Stimulated activated naive CD8-positive, alpha-beta T cell treated with anti-CD3 and anti-CD28 coated beads, Interleukin-15, amount 100 ng/mL, for 72 hours (primary cell): ENCODE results near the gene FXYD5.
"Not testable (repeated sequence)": the region's sequence is repeated elsewhere in the genome, so short reads cannot be mapped to it uniquely, and the experiment has no call there.

Source experiments
- ATAC-seq: fragments of 150-1000 bp; cut with Tn5 transposase; 2 replicates; pipeline ENCODE4 v1.10.0; 2021; ENCODE audit warnings: mild to moderate bottlenecking, moderate library complexity
- DNase-seq, 2 donors: peaks; one replicate each; pipeline ENCODE4 v3.0.0; 2021 to 2022
- H3K27ac Mint-ChIP-seq, 2 donors: one replicate each; pipeline ENCODE4 v1.8.0; 2022; ENCODE audit warnings: mild to moderate bottlenecking in 2 of 2, mixed read lengths in 2 of 2, moderate library complexity in 2 of 2
- H3K27me3 Mint-ChIP-seq: one replicate; pipeline ENCODE4 v1.8.0; 2022; ENCODE audit warnings: mixed read lengths
- H3K4me1 Mint-ChIP-seq: one replicate; pipeline ENCODE4 v1.8.0; 2022; ENCODE audit warnings: mild to moderate bottlenecking, mixed read lengths
- H3K4me3 Mint-ChIP-seq, 2 donors: one replicate each; pipeline ENCODE4 v1.8.0; 2022; ENCODE audit warnings: mild to moderate bottlenecking in 2 of 2, mixed read lengths in 2 of 2, moderate library complexity in 1 of 2
- H3K9me3 Mint-ChIP-seq, 2 donors: one replicate each; pipeline ENCODE4 v1.8.0; 2022; ENCODE audit warnings: mixed read lengths in 2 of 2

FXYD5 gene

DNA sequence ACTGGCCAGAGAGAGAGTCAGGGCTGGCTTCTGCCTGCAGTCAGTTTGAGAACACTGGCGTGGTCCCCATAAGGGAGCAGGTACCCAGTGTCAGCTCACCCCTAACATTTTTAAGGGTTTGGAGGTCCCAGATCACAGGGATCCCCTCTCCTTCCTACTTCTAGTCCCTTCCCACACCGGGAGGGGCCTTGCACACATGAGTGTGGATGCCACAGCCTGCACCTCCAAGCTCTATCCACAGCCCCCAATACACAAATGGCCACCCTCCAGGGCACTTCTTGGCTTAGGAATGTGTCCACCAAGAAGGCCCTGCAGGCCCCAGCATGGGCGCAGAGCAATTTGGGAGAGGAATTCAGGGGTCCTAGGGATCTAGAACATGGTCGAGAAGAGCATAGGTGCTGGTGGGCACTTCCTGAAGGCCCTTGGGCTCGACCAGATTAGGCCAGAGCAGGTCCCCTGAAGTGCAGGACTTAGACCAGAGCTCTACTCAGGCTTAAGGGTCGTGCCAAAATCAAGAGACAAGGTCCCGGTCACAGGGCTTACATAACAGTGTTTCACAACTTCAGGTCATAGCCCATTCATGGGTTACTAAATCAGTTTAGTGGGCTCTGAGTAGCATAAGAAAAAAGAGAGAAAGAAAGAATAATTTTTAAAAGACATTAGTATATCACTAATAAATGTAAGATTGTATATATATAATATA is 16.0 kb downstream of the FXYD5 start:
- no peak for DNase-seq
- Mint-ChIP-seq H3K27ac (peak overlapping the region in 1 of 2 donors; percentile 31), H3K27me3 (no peaks in the 10 kb centered on the region), H3K4me1 (peaks cover 51% of the 10 kb centered on the region), H3K9me3 (peaks cover 12 to 18% of the 10 kb centered on the region in 2 donors), H3K4me3 (no peak overlapping the region)
- no peak for ATAC-seq

DNA sequence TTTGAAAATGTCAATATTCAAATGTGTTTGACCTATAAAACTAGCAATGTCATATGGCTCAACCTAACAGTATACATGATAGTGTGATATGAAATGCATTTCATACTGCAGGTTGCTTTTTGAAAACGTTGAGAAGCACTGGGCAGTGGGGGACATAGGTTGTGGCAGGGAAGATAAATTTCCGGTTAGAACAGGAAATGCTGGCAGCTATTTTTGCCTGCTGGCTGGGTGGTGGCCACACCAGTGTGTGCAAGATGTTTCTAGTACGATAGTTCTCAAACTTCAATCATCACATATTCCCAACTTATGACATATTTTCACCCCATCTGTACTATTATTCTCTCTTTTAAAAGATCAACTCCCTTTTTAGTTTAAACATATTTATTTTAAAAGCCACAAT is 17.2 kb downstream of the FXYD5 start:
- peak overlapping the region in 1 of 2 donors; percentile 89 for H3K27ac Mint-ChIP-seq
- H3K9me3 Mint-ChIP-seq = peaks cover under 1 to 6% of the 10 kb centered on the region in 2 donors
- H3K27me3 Mint-ChIP-seq = no peaks in the 10 kb centered on the region
- no peak for DNase-seq
- H3K4me3 Mint-ChIP-seq = no peak overlapping the region
- ATAC-seq = no peak
- peaks cover 48% of the 10 kb centered on the region for H3K4me1 Mint-ChIP-seq

DNA sequence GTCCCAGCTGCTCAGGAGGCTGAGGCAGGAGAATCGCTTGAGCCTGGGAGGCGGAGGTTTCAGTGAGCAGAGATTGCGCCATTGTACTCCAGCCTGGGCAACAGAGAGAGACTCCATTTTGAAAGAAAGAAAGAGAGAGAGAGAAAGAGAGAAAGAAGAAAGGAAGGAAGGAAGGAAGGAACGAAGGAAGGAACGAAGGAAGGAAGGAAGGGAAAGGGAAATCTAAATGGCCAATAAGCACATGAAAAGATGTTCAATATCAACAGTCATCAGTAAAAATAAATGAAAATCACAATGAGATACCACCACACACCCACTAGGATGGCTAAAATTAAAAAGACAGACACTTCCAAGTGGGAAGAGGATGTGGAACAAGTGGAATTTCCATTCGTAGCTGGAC is 19.7 kb downstream of the FXYD5 start:
- DNase-seq (no peak), ATAC-seq (no peak)
- peaks cover 14% of the 10 kb centered on the region in 2 donors for H3K9me3 Mint-ChIP-seq
- no peaks in the 10 kb centered on the region for H3K27me3 Mint-ChIP-seq
- H3K4me3 Mint-ChIP-seq = no peak overlapping the region
- H3K4me1 Mint-ChIP-seq = peaks cover 54% of the 10 kb centered on the region
- H3K27ac Mint-ChIP-seq = peak overlapping the region in 1 of 2 donors; percentile 72

GRCh38 chr19:35176181-35176570 is 21.6 kb downstream of the FXYD5 start:
- no peak for DNase-seq
- H3K27ac Mint-ChIP-seq = no peak overlapping the region
- H3K27me3 Mint-ChIP-seq = no peaks in the 10 kb centered on the region
- H3K4me3 Mint-ChIP-seq = no peak overlapping the region
- ATAC-seq = no peak
- peaks cover 55% of the 10 kb centered on the region for H3K4me1 Mint-ChIP-seq
- H3K9me3 Mint-ChIP-seq = peaks cover 14% of the 10 kb centered on the region in 2 donors

- Mint-ChIP-seq H3K9me3 (peaks cover 14 to 17% of the 10 kb centered on the region in 2 donors), H3K27me3 (no peaks in the 10 kb centered on the region), H3K4me1 (peaks cover 48% of the 10 kb centered on the region), H3K4me3 (no peak overlapping the region), H3K27ac (no peak overlapping the region)
- DNase-seq (no peak), ATAC-seq (no peak)
Observed at GRCh38 chr19:35177377-35178274, 23.1 kb downstream of the FXYD5 start.

DNA sequence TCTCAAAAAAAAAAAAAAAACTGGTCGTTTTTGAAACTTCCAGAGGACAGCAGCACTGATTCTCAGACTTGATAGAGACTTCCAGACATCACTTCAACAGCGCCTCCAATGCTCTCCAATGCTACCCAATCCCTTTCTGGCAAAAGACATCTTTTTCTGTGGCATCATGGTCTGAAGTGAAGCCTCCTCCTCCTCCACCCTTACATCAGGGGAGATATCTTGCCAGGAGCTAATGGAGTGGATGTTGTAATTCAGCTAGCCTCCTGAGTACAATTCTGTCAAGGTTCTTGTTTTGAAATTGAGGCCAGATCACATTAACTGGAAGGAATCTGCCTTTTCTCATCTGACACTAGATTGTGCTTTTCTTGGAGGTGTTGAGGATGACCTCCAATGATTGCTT is 24.2 kb downstream of the FXYD5 start:
- H3K27ac Mint-ChIP-seq = no peak overlapping the region
- no peaks in the 10 kb centered on the region for H3K27me3 Mint-ChIP-seq
- H3K4me1 Mint-ChIP-seq = peaks cover 53% of the 10 kb centered on the region
- peaks cover 18 to 23% of the 10 kb centered on the region in 2 donors for H3K9me3 Mint-ChIP-seq
- no peak for DNase-seq
- no peak overlapping the region for H3K4me3 Mint-ChIP-seq
- ATAC-seq = no peak

DNA sequence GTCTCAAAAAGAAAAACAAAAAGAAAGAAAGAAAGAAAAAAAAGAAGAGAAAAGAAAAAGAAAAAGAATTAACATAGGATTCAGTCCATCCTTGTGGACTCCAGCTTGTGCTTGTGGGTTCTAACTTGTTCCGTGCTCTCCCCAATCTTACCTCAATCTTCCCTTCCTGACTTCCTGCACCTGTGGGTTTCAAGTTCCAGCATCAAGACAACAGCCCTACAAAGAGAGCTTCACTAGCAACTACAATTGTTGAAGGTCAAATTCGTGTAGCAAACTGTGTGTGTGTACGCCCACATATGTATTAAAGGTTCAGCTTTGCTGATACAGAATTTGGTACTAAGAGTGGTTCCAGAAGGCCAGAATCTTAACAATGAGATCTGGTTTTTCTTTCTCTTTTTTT is 25.3 kb downstream of the FXYD5 start:
- DNase-seq = no peak
- no peak for ATAC-seq
- Mint-ChIP-seq H3K4me1 (peaks cover 52% of the 10 kb centered on the region), H3K4me3 (peak overlapping the region in 1 of 2 donors; percentile 24), H3K27me3 (no peaks in the 10 kb centered on the region), H3K9me3 (peaks cover 18 to 30% of the 10 kb centered on the region in 2 donors), H3K27ac (no peak overlapping the region)

DNA sequence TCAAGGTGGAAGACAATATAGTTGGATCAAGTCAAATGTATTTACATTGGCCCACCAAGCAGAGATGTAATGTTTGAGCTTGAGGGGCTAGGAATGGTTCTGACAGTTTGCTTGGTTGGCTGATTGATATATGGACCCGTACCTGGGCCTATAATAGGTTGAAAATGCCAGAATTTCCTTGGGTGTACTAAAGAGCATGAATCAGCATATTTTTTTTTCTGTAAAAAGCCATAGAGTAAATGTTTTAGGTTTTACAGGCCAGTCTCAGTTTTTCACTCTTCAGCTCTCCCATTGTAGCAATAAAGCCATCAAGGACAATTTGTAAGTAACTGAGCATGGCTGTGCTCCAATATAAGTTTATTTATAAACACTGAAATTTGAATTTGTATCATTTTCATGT is 26.9 kb downstream of the FXYD5 start:
- H3K4me3 Mint-ChIP-seq = no peak overlapping the region
- H3K27ac Mint-ChIP-seq = no peak overlapping the region
- peaks cover 18 to 33% of the 10 kb centered on the region in 2 donors for H3K9me3 Mint-ChIP-seq
- H3K4me1 Mint-ChIP-seq = peaks cover 40% of the 10 kb centered on the region
- DNase-seq (no peak), ATAC-seq (no peak)
- H3K27me3 Mint-ChIP-seq = no peaks in the 10 kb centered on the region

DNA sequence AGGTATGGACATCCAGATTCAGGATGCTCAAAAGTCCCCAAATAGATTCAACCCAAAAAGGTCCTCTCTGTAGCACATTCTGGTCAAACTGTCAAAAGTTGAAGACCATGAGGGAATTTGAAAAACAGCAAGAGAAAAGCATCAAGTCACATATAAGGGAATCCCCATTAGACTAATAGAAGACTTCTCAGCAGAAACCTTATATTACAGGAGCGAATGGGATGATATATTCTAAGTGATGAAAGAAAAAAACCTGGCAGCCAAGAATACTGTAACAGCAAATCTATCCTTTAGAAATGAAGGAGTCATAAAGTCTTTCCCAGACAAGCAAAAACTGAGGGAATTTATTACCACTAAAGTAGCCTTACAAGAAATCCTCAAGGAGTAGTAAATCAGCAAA is 29.7 kb downstream of the FXYD5 start:
- peaks cover 18% of the 10 kb centered on the region for H3K4me1 Mint-ChIP-seq
- H3K9me3 Mint-ChIP-seq = peaks cover 4 to 19% of the 10 kb centered on the region in 2 donors
- no peak for ATAC-seq
- no peak overlapping the region for H3K4me3 Mint-ChIP-seq
- H3K27ac Mint-ChIP-seq = no peak overlapping the region
- no peaks in the 10 kb centered on the region for H3K27me3 Mint-ChIP-seq
- DNase-seq = no peak

- H3K27me3 Mint-ChIP-seq = no peaks in the 10 kb centered on the region
- no peak overlapping the region for H3K4me3 Mint-ChIP-seq
- peaks cover 4 to 19% of the 10 kb centered on the region in 2 donors for H3K9me3 Mint-ChIP-seq
- no peak overlapping the region for H3K27ac Mint-ChIP-seq
- ATAC-seq = no peak
- no peak for DNase-seq
- H3K4me1 Mint-ChIP-seq = peaks cover 12% of the 10 kb centered on the region
Observed at GRCh38 chr19:35184884-35185283, 30.3 kb downstream of the FXYD5 start.

GRCh38 chr19:35194012-35194984 is 39.8 kb downstream of the FXYD5 start:
- H3K27me3 Mint-ChIP-seq = no peaks in the 10 kb centered on the region
- H3K4me1 Mint-ChIP-seq = peaks cover 14% of the 10 kb centered on the region
- H3K9me3 Mint-ChIP-seq = peaks cover 8 to 14% of the 10 kb centered on the region in 2 donors
- ATAC-seq (no peak), DNase-seq (no peak)
- no peak overlapping the region for H3K27ac Mint-ChIP-seq
- H3K4me3 Mint-ChIP-seq = no peak overlapping the region

- H3K4me1 Mint-ChIP-seq = peaks cover 20% of the 10 kb centered on the region
- H3K27me3 Mint-ChIP-seq = no peaks in the 10 kb centered on the region
- no peak overlapping the region for H3K4me3 Mint-ChIP-seq
- DNase-seq (no peak), ATAC-seq (no peak)
- no peak overlapping the region for H3K27ac Mint-ChIP-seq
- H3K9me3 Mint-ChIP-seq = peaks cover 8 to 14% of the 10 kb centered on the region in 2 donors
Observed at GRCh38 chr19:35195830-35196229, 41.3 kb downstream of the FXYD5 start.

GRCh38 chr19:35196861-35197260 is 42.3 kb downstream of the FXYD5 start:
- not testable (repeated sequence) for H3K27ac Mint-ChIP-seq, H3K4me3 Mint-ChIP-seq, H3K27me3 Mint-ChIP-seq, DNase-seq, ATAC-seq
- Mint-ChIP-seq H3K9me3 (peaks cover 8 to 14% of the 10 kb centered on the region in 2 donors), H3K4me1 (peaks cover 30% of the 10 kb centered on the region)

GRCh38 chr19:35199481-35199880 is 44.9 kb downstream of the FXYD5 start:
- DNase-seq (no peak), ATAC-seq (no peak)
- Mint-ChIP-seq H3K4me3 (no peak overlapping the region), H3K27ac (no peak overlapping the region), H3K27me3 (no peaks in the 10 kb centered on the region), H3K4me1 (peaks cover 51% of the 10 kb centered on the region), H3K9me3 (peaks cover 0 to under 1% of the 10 kb centered on the region in 2 donors)
